A549 (cell line): ENCODE measurements around the gene PZP. TPM values are rescaled to one million over a fixed set of nuclear protein-coding genes. Genes with fewer than 3 reads are reported as not detected.

Experiments
- ATAC-seq, 2 experiments: fragments of 200-7000 bp in 1 of 2; fragments of >200 bp in 1 of 2; cut with Nextera tagmentation in 1 of 2; cut with Tn5 transposase in 1 of 2; 3 replicates each; pipeline versions ENCODE4 v1.8.0 to v1.9.1; 2018 to 2020; ENCODE audit warnings: mild to moderate bottlenecking in 1 of 2, moderate library complexity in 1 of 2
- CTCF ChIA-PET: fragments of 300-600 bp; sonication (Branson Sonifier 250); formaldehyde crosslinking; extraction: SDS; loops from one replicate; lab custom pipeline; 2021; ENCODE audit warnings: antibody characterized with exemption, inconsistent platforms; lab: Yijun Ruan, JAX
- POLR2A ChIA-PET: fragments of 350-600 bp; formaldehyde crosslinking; extraction: SDS; loops from one replicate; lab custom pipeline; 2021; ENCODE audit warnings: antibody characterized with exemption, inconsistent platforms; lab: Yijun Ruan, JAX
- DNase-seq, 2 experiments: peaks; one replicate each; pipeline versions ENCODE4 v3.0.0 to v3.0.0-alpha.2; 2011 to 2016; ENCODE audit warnings: low read depth in 1 of 2, low spot score in 1 of 2
- FAIRE-seq: peaks from 2 replicates; lab custom pipeline; 2011; peaks lifted over from hg19 to GRCh38; lab: Jason Lieb, UNC
- H3K27ac ChIP-seq, 2 experiments: fragments of >200 bp; sonication (Bioruptor Twin); formaldehyde crosslinking; 3 replicates each; pipeline ENCODE4 v1.5.1; 2016 to 2017
- H3K4me1 ChIP-seq: fragments of >200 bp; sonication (Bioruptor Twin); formaldehyde crosslinking; 3 replicates; pipeline ENCODE4 v1.6.1; 2016
- H3K4me2 ChIP-seq: fragments of >200 bp; sonication (Bioruptor Twin); formaldehyde crosslinking; 3 replicates; pipeline ENCODE4 v1.6.1; 2016
- H3K4me3 ChIP-seq: fragments of >200 bp; sonication (Bioruptor Twin); formaldehyde crosslinking; 3 replicates; pipeline ENCODE4 v1.5.1; 2016
- H3K9me3 ChIP-seq: fragments of >200 bp; sonication (Bioruptor Twin); formaldehyde crosslinking; 3 replicates; pipeline ENCODE4 v1.6.1; 2016
- CBX2 ChIP-seq: fragments of 200-600 bp; sonication (generic); IDR thresholded peaks from 2 replicates; pipeline ENCODE4 v1.6.1; 2016; ENCODE audit warnings: low read depth, mild to moderate bottlenecking, borderline replicate concordance
- CHD2 ChIP-seq: fragments of 150-350 bp; IDR thresholded peaks from 2 replicates; pipeline ENCODE4 v1.6.1; 2014; ENCODE audit warnings: low read length; ENCODE audit not compliant: partially characterized antibody
- CHD4 ChIP-seq: fragments of 200-600 bp; sonication (generic); IDR thresholded peaks from 2 replicates; pipeline ENCODE4 v1.6.1; 2016; ENCODE audit warnings: antibody characterized with exemption, mild to moderate bottlenecking, borderline replicate concordance
- E2F6 ChIP-seq: IDR thresholded peaks from 2 replicates; pipeline ENCODE4 v1.6.1; 2012; ENCODE audit warnings: low read depth, borderline replicate concordance
- ELK1 ChIP-seq: fragments of 150-350 bp; IDR thresholded peaks from 2 replicates; pipeline ENCODE4 v1.6.1; 2014; ENCODE audit warnings: low read depth, mild to moderate bottlenecking, low read length
- EP300 ChIP-seq, 2 experiments: fragments of >200 bp; sonication (Bioruptor Twin); formaldehyde crosslinking; IDR thresholded peaks; 2 replicates in 1 of 2; 3 replicates in 1 of 2; pipeline ENCODE4 v1.6.1; 2016 to 2017
- GATA3 ChIP-seq: IDR thresholded peaks from 2 replicates; pipeline ENCODE4 v1.6.1; 2012; ENCODE audit warnings: borderline replicate concordance
- HES2 ChIP-seq: fragments of >200 bp; sonication (Bioruptor Twin); formaldehyde crosslinking; IDR thresholded peaks from 2 replicates; pipeline ENCODE4 v1.6.1; 2016
- HOXB13 ChIP-seq: fragments of 250-450 bp; sonication (Bioruptor Pico); IDR thresholded peaks from 2 replicates; pipeline ENCODE4 v1.5.0; 2020; ENCODE audit warnings: low read depth, mild to moderate bottlenecking, moderate library complexity
- HOXB5 ChIP-seq: fragments of 250-450 bp; sonication (Bioruptor Pico); IDR thresholded peaks from 2 replicates; pipeline ENCODE4 v1.5.0; 2020; ENCODE audit warnings: mild to moderate bottlenecking, moderate library complexity
- JUNB ChIP-seq: fragments of >200 bp; sonication (Bioruptor Twin); formaldehyde crosslinking; IDR thresholded peaks from 2 replicates; pipeline ENCODE4 v1.6.1; 2016
- KDM1A ChIP-seq: fragments of 200-600 bp; sonication (generic); IDR thresholded peaks from 2 replicates; pipeline ENCODE4 v1.6.1; 2016; ENCODE audit warnings: low read depth, mild to moderate bottlenecking
- KDM5A ChIP-seq: fragments of 200-600 bp; sonication (generic); IDR thresholded peaks from 2 replicates; pipeline ENCODE4 v1.6.1; 2016; ENCODE audit warnings: antibody characterized with exemption, mild to moderate bottlenecking
- MAFK ChIP-seq: fragments of 450-650 bp; IDR thresholded peaks from 2 replicates; pipeline ENCODE4 v1.6.1; 2014; ENCODE audit not compliant: partially characterized antibody
- MYC ChIP-seq: IDR thresholded peaks from 2 replicates; pipeline ENCODE4 v1.6.1; 2012; ENCODE audit warnings: mild to moderate bottlenecking, inconsistent platforms, low read length, improper control_type of control experiment, borderline replicate concordance
- NFE2L2 ChIP-seq: fragments of 150-350 bp; conservative IDR thresholded peaks from 2 replicates; pipeline ENCODE4 v1.6.1; 2014; ENCODE audit warnings: low read length
- PHF8 ChIP-seq: fragments of 200-600 bp; sonication (generic); IDR thresholded peaks from 2 replicates; pipeline ENCODE4 v1.6.1; 2016; ENCODE audit warnings: low read depth, mild to moderate bottlenecking, antibody characterized with exemption, moderate library complexity, borderline replicate concordance
- POLR2A ChIP-seq: IDR thresholded peaks from 2 replicates; pipeline ENCODE4 v1.6.1; 2012; ENCODE audit warnings: mild to moderate bottlenecking, low read length
- RAD21 ChIP-seq, 2 experiments: fragments of >200 bp in 1 of 2; sonication (Bioruptor Twin) in 1 of 2; formaldehyde crosslinking in 1 of 2; IDR thresholded peaks in 1 of 2; conservative IDR thresholded peaks in 1 of 2; 2 replicates in 1 of 2; 3 replicates in 1 of 2; pipeline ENCODE4 v1.6.1; 2012 to 2018; ENCODE audit warnings: inconsistent platforms in 1 of 2
- REST ChIP-seq: fragments of 200-600 bp; sonication (generic); IDR thresholded peaks from 2 replicates; pipeline ENCODE4 v1.6.1; 2016; ENCODE audit warnings: antibody characterized with exemption, mild to moderate bottlenecking, moderate library complexity
- SMC3 ChIP-seq: fragments of >200 bp; sonication (Bioruptor Twin); formaldehyde crosslinking; IDR thresholded peaks from 3 replicates; pipeline ENCODE4 v1.6.1; 2018; ENCODE audit warnings: inconsistent platforms
- SREBF2 ChIP-seq: fragments of 450-650 bp; IDR thresholded peaks from 2 replicates; pipeline ENCODE4 v1.6.1; 2014; ENCODE audit warnings: mild to moderate bottlenecking, moderate library complexity
- TFCP2L1 ChIP-seq: fragments of 250-450 bp; sonication (Bioruptor Pico); IDR thresholded peaks from 2 replicates; pipeline ENCODE4 v1.5.0; 2021; ENCODE audit warnings: mild to moderate bottlenecking
- USF2 ChIP-seq: fragments of 450-650 bp; IDR thresholded peaks from 2 replicates; pipeline ENCODE4 v1.6.1; 2014; ENCODE audit warnings: antibody characterized with exemption
- ZC3H11A ChIP-seq: fragments of 450-650 bp; IDR thresholded peaks from 2 replicates; pipeline ENCODE4 v1.6.1; 2014; ENCODE audit warnings: antibody characterized with exemption, mild to moderate bottlenecking
- ZSCAN20 ChIP-seq: fragments of 250-450 bp; sonication (Bioruptor Pico); IDR thresholded peaks from 2 replicates; pipeline ENCODE4 v1.8.0; 2022; ENCODE audit warnings: mild to moderate bottlenecking, moderate library complexity
- WGBS: methylation state at CpG from one replicate; pipeline ENCODE4 v1.1.6; 2017; ENCODE audit errors: missing lambda C conversion rate; 5-methylcytosine and 5-hydroxymethylcytosine counted together
- polyA plus RNA-seq, 4 experiments: library from polyadenylated mRNA; depleted of rRNA in 3 of 4; stranded (reverse); fragments of >200 nt; fragmentation: RNase III in 1 of 4; extraction: RNeasy Plus Mini Kit Qiagen cat#74134 plus additional on column Dnase treatment in 1 of 4; gene quantifications; 2 replicates in 3 of 4; 3 replicates in 1 of 4; pipeline ENCODE4 v1.2.3, GENCODE V29; 2011 to 2017

PZP gene
- polyA plus RNA-seq, 2 of the 4 experiments (the other 2 are of a cell fraction) = not detected

GRCh38 chr12:9132008-9132535, 76.1 kb downstream of the PZP start:
- ChIA-PET CTCF (no interaction called here), POLR2A (no interaction called here)
- H3K4me1 ChIP-seq = no peaks in the 10 kb centered on the region
- 0 out of 3 replicates have a peak overlapping the region, but pooled peaks have one; percentile 0 for H3K4me2 ChIP-seq
- TF ChIP-seq KDM1A (no peak), GATA3 (no peak), ZC3H11A (no peak), EP300 (IDR thresholded peaks at IDR 0.05) (no peak), KDM5A (no peak), HES2 (no peak), REST (no peak), RAD21 (conservative IDR thresholded peaks at IDR 0.05 in 1 of 2, IDR thresholded peaks at IDR 0.05 in 1 of 2) (no peak), TFCP2L1 (CRISPR knock-in tag) (no peak)
- no peak for ATAC-seq
- 0% methylated on average over 1 of the region's 1 CpG for WGBS
- H3K9me3 ChIP-seq = 0 out of 3 replicates have a peak, but pooled peaks cover 5% of the 10 kb centered on the region
- FAIRE-seq = no peak
- H3K4me3 ChIP-seq = no peak overlapping the region
- H3K27ac ChIP-seq = no peak overlapping the region
- peak in 1 of 2 experiments; percentile 20 for DNase-seq

- FAIRE-seq = no peak
- TF ChIP-seq REST (no peak), SMC3 (no peak), ZSCAN20 (no peak), SREBF2 (no peak), ELK1 (no peak), CHD2 (no peak), USF2 (no peak), HOXB13 (CRISPR knock-in tag) (no peak), POLR2A (no peak), NFE2L2 (no peak), CHD4 (no peak), JUNB (no peak), HOXB5 (CRISPR knock-in tag) (no peak), CBX2 (no peak), KDM1A (no peak), PHF8 (no peak), E2F6 (no peak), MYC (no peak), MAFK (no peak), TFCP2L1 (CRISPR knock-in tag) (no peak)
- CTCF ChIA-PET = no interaction called here
These were observed 78.0 kb downstream of the PZP start for GRCh38 chr12:9130244-9130643.

More at GRCh38 chr12:9130244-9130643, 78.0 kb downstream of the PZP start:
- POLR2A ChIA-PET = no interaction called here
- H3K9me3 ChIP-seq = 0 out of 3 replicates have a peak, but pooled peaks cover 5% of the 10 kb centered on the region
- no peak overlapping the region for H3K4me3 ChIP-seq
- no peak overlapping the region for H3K27ac ChIP-seq
- DNase-seq (no peak), ATAC-seq (no peak)
- WGBS = 49% methylated on average over 2 of the region's 2 CpGs
- H3K4me1 ChIP-seq = no peaks in the 10 kb centered on the region
- H3K4me2 ChIP-seq = no peak overlapping the region
